Lung (tissue), 4 donors: ENCODE results near the gene OR4S1. TPM values are rescaled to one million over a fixed set of nuclear protein-coding genes. Genes with fewer than 3 reads are reported as not detected.

Experiments used
- polyA plus RNA-seq, 2 donors: library from polyadenylated mRNA; stranded (reverse); fragments of 200-250 nt; gene quantifications; one replicate each; pipeline ENCODE4 v1.2.1, GENCODE V29; 2013
- total RNA-seq, 2 donors: library from RNA; depleted of rRNA in 1 of 2; stranded (reverse); fragments of >200 nt in 1 of 2; gene quantifications; one replicate each; pipeline ENCODE4 v1.2.1, GENCODE V29; 2014 to 2021
- donor health status: Bipolar disorder and iron deficiency.
- donor health status: healthy.
- donor health status: DM: yes; HTN: yes; CAD: no.

The OR4S1 gene
- total and polyA plus RNA-seq, 4 donors, result not detected

Other genes with a start within 250 kb of the OR4S1 start
- not detected for gene OR4B1, start 89.4 kb upstream of the OR4S1 start, total RNA-seq
- gene OR4B1, start 89.4 kb upstream of the OR4S1 start, polyA plus RNA-seq, result not detected
- not detected for gene OR4X2, start 61.1 kb upstream of the OR4S1 start, total RNA-seq
- not detected for gene OR4X2, start 61.1 kb upstream of the OR4S1 start, polyA plus RNA-seq
- gene OR4X1, start 42.4 kb upstream of the OR4S1 start, total RNA-seq, result not detected
- not detected for gene OR4X1, start 42.4 kb upstream of the OR4S1 start, polyA plus RNA-seq
- gene OR4C3, start 18.7 kb downstream of the OR4S1 start, total RNA-seq, result not detected
- gene OR4C3, start 18.7 kb downstream of the OR4S1 start, polyA plus RNA-seq, result not detected
- not detected for gene OR4C5, start 60.2 kb downstream of the OR4S1 start, total RNA-seq
- not detected for gene OR4C5, start 60.2 kb downstream of the OR4S1 start, polyA plus RNA-seq
- gene OR4A47, start 182.6 kb downstream of the OR4S1 start, total RNA-seq, result not detected
- gene OR4A47, start 182.6 kb downstream of the OR4S1 start, polyA plus RNA-seq, result not detected